LNCaP clone FGC (cell line): ENCODE data around the gene SYVN1.
A peak's percentile ranks its signal among the peaks of the same experiment; 100 is the strongest.

Experiments used
- DNase-seq: peaks from one replicate; pipeline ENCODE4 v3.0.0-alpha.2; 2011; ENCODE audit warnings: low read depth
- H3K4me3 ChIP-seq: 2 replicates; pipeline ENCODE4 v1.5.1; 2011; ENCODE audit warnings: mild to moderate bottlenecking, low read depth, low read length, control low read depth
- CTCF ChIP-seq: IDR thresholded peaks from 2 replicates; pipeline ENCODE4 v1.5.1; 2012; ENCODE audit warnings: mild to moderate bottlenecking; ENCODE audit not compliant: control insufficient read depth, insufficient read depth; ENCODE audit errors: extremely low read depth

The SYVN1 gene

GRCh38 chr11:65090628-65091027 lies 43.7 kb downstream of the SYVN1 start:
- no peak for DNase-seq
- no peak overlapping the region for H3K4me3 ChIP-seq
- TF ChIP-seq CTCF = no peak

GRCh38 chr11:65089621-65090020 lies 44.7 kb downstream of the SYVN1 start:
- H3K4me3 ChIP-seq = no peak overlapping the region
- no peak for TF ChIP-seq CTCF
- no peak for DNase-seq

- no peak overlapping the region for H3K4me3 ChIP-seq
- no peak for DNase-seq
- no peak for TF ChIP-seq CTCF
These were observed 46.5 kb downstream of the SYVN1 start for GRCh38 chr11:65087827-65088226.

GRCh38 chr11:65087216-65087615 lies 47.1 kb downstream of the SYVN1 start:
- H3K4me3 ChIP-seq = no peak overlapping the region
- no peak for DNase-seq
- TF ChIP-seq CTCF = no peak

GRCh38 chr11:65086809-65087208 lies 47.5 kb downstream of the SYVN1 start:
- DNase-seq = no peak
- H3K4me3 ChIP-seq = no peak overlapping the region

GRCh38 chr11:65085446-65085845 lies 48.9 kb downstream of the SYVN1 start:
- no peak for DNase-seq
- TF ChIP-seq CTCF = no peak
- H3K4me3 ChIP-seq = no peak overlapping the region

More at GRCh38 chr11:65086809-65087208, 47.5 kb downstream of the SYVN1 start:
- TF ChIP-seq CTCF = no peak

- TF ChIP-seq CTCF = no peak
- no peak for DNase-seq
- H3K4me3 ChIP-seq = peak overlapping the region; percentile 99
These were observed 49.5 kb downstream of the SYVN1 start for GRCh38 chr11:65084598-65085375.
